Suppressor macrophage (primary cell): Measurements from ENCODE around the gene RABL6.
"Not testable (repeated sequence)": the region's sequence is repeated elsewhere in the genome, so short reads cannot be mapped to it uniquely, and the experiment has no call there.

Experiments
- DNase-seq, 4 experiments: peaks; one replicate each; pipeline ENCODE4 v3.0.0-alpha.2; 2020 to 2022

RABL6 gene

GRCh38 chr9:136837146-136837855, 29.6 kb downstream of the RABL6 start:
- DNase-seq, result no peak

DNA sequence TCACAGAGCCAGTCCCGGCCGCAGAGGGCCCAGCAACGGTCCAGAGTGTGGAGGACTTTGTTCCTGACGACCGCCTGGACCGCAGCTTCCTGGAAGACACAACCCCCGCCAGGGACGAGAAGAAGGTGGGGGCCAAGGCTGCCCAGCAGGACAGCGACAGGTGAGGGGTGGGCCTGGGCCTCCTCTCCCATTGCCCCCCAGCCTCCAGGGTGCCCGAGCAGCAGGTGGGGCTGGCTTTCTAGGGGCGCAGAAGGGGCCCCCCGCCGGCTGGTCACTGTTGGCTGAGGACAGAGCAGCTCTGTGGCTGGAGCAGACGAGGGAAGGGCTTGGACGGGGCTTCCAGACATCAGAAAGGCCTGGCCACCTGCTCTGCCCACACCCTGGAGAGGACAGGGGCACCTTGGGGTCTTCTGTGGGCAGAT, 30.1 kb downstream of the RABL6 start:
- DNase-seq, result not testable (repeated sequence)

- DNase-seq, result no peak
Measured at GRCh38 chr9:136838314-136839228, 30.8 kb downstream of the RABL6 start.

GRCh38 chr9:136839229-136840139, 31.7 kb downstream of the RABL6 start:
- DNase-seq, result no peak

- DNase-seq, result no peak
Measured at GRCh38 chr9:136840140-136840876, 32.6 kb downstream of the RABL6 start.

DNA sequence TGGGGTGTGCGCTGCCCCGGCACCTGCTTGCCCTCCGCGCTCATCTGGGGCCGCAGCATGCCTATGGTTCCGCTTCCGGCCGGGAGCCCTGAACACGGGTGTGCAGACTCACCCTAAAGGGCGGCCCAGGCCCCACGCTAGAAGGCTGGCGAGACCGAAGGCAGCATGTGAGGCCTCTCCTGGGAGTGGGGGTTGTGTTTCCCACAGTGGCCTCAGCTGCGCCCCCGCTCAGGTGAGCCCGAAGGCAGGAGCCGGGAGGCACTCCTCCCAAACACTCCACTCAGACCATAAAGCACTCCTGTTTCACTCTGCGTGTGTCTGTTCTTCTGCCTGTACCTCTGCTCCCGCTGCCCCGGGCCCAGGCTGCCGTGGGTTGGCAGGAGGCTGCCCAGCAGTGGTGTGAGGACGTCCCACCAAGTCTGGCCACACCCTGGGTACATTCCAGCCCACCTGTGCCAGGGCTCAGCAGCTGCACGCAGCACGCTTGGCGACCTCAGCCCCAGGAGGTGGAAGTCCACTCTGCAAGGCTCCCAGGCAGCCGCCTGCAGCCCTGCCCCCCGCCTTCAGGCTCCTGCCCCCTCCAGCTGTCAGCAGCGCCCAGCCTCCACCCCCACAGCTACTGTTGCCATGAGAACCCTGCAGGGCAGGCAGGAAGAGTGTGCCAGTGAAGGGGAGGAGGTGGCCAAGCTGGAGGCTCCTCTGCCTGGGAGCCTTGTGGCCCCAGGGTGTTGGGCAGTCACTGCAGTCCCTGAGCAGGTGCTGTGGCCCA, 33.3 kb downstream of the RABL6 start:
- peak in 3 of 4 experiments; percentile 40 to 59 (median 42) for DNase-seq

DNA sequence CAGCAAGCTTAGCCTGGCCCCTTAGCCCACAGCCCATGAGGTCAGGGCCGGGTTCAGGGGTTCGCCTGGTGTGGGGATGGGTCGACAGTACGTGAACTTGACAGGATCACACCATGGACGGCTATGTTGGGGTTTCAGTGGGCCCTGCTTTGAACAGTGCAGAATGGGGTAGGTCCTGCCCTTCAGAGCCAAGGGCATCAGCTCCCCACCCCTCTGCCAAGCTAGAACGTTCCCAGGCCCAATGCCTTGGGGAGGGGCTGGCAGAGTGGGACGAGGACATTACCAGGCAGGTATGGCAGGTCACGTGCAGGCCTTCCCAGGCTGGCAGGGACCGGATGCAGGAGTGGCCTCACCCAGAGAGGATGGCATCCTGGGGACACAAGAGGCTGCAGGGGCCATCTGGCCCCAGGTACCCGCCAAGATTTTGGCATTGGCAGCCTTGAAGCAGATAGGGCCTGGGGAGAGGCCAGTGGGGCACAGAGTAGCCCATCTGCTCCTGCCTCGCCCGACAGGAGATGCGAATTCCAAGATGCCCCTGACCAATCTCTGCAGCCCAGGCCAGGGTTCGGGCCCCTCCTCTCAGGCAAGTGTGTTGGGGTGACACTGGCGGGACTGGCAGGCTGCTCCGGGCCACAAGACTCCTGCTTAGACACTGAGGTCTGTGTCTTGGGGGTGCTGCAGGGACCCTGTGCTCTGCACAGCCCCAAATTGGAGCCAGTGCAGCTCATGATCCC, 34.1 kb downstream of the RABL6 start:
- not testable (repeated sequence) for DNase-seq

DNA sequence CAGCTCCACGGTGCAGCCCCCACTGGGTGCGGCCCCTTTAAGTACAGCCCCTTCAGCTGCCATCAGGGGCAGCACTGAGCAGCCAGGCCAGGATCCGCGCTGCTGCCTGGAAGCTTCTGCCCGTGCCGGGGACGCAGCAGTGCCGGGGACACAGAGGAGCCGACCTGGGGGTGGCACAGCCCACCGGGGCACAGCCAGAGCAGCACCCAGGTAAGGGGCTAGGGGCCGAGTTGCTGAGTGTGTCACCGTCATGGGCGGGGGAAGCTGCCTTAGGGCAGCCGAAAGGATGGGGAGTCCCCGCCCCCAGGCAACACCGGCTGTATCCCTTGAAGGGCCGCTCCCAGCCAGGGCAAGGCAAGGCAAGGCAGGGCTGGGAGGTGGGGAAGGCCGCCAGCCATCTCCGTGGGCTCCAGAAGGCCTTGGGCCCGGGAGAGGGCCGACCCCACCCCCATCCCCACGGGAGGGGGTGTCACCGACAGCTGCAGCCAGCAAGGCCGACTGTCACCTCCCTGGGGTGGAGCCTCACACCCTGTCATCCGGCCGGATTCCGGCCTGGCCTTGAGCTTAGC, 34.7 kb downstream of the RABL6 start, which contains the start of gene AJM1:
Gene AJM1 (plus strand): TSS at position 99 of the 569 bp plus-strand sequence. CDS start 1,937 bp downstream, outside the sequence.
- peak; percentile 82 to 89 (median 84) for DNase-seq

DNA sequence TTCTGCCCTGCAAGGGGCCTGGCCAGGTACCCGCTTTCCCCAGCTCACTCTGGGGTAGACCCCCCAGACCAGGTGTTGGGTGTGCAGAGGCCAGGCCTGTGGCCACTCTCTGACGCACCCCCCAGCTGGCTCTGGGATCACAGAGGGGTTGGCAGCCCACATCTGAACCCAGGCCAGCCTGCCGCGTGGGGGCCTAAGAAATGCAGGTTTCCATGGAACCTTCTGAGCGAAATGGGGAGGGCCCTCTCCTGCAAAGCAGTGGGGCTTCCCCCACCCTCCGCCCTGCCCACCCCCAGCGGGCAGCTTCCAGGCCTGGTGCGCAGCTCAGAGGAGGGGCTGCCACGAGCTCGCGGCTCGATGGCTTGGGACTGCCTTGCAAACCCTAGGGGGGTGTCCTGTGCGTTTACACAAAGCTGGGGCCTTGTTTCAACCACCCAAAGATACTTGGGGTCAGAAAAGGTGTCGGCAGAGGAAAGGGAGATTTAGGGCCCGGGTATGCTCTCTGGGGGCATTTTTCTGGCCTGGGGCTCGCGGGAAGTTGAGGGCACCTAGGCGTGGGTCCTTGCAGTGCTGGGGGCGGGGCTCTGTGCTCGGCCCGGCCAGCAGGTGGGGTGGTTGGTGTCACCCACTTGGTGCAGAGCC, 35.5 kb downstream of the RABL6 start:
- DNase-seq, result not testable (repeated sequence)

GRCh38 chr9:136843801-136844740, 36.3 kb downstream of the RABL6 start:
- peak in 3 of 4 experiments; percentile 43 to 65 (median 44) for DNase-seq

DNA sequence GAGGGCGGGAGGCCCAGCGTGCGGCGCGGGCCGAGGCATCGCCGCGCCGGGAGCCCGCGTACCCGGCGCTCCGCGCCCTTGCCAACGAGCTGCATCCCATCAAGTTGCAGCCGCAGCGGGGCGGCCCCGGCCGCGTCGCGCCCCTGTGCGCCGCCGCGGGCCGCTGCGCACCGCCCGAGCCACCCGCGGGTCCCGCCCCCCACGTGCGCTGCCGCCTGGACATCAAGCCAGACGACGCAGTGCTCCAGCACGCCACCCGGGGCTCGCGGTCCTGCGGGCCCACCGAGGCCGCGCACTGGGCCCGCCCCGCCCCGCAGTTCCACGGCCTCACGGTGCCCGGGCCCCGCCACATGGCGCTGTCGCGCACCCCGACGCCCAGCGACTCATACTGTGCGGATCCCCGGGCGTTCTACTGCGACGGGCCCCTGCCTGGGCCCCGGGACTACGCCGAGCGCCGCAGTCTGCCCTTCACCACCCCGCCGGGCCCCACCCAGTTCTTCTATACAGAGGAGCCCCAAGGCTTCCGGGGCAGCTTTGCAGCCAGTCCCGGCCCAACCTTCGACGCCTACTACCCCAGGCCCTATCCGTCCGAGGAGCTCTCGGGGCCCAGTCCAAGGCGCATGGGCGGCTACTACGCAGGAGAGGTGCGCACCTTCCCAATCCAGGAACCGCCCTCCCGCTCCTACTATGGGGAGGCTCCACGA, 37.2 kb downstream of the RABL6 start:
- DNase-seq, result peak in 1 of 4 experiments; percentile 30

DNA sequence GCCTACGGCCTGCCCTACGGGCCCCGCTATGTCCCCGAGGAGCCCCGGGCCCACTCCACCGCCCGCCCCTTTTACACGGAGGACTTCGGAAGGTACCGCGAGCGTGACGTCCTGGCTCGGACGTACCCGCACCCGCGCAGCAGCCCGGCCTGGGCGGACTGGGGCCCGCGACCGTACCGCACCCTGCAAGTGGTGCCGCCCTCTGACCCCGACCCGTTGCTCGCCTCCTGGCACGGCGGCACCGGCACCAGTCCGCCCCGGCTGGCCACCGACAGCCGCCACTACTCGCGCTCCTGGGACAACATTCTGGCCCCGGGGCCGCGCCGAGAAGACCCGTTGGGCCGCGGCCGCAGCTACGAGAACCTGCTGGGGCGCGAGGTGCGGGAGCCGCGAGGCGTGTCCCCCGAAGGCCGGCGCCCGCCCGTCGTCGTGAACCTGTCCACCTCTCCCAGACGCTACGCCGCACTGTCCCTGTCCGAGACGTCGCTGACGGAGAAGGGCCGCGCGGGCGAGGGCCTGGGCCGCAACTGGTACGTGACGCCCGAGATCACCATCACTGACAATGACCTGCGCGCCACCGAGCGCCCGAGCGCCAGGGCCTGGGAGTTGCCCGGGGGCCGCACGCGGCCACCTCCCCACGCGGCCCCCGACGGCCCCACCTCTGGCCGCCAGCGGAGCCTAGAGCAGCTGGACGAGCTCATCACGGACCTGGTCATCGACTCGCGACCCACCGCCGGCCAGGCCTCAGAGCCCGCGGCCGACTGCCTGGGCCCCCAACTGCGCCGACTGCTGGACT, 37.9 kb downstream of the RABL6 start:
- DNase-seq, result no peak

GRCh38 chr9:136846376-136847087, 38.8 kb downstream of the RABL6 start:
- peak in 2 of 4 experiments; percentile 17 to 45 for DNase-seq

GRCh38 chr9:136847088-136847825, 39.5 kb downstream of the RABL6 start:
- peak; percentile 30 to 70 (median 56) for DNase-seq

- peak; percentile 89 to 97 (median 93) for DNase-seq
Measured at GRCh38 chr9:136847826-136848392, 40.2 kb downstream of the RABL6 start.
